SK-N-SH treated with all-trans-retinoic acid at 6 μM for 48 hours (cell line): Measurements from ENCODE around the gene ST14.

Experiments used
- ATAC-seq: fragments of 200-7000 bp; cut with Tn5 transposase; 3 replicates; pipeline ENCODE4 v1.9.1; 2020; ENCODE audit warnings: mild to moderate bottlenecking, moderate library complexity
- ARNTL ChIP-seq: fragments of 450-650 bp; formaldehyde crosslinking; IDR thresholded peaks from 2 replicates; pipeline ENCODE4 v1.5.0; 2020; ENCODE audit warnings: low read depth, mild to moderate bottlenecking, moderate library complexity, borderline replicate concordance
- BACH2 ChIP-seq: fragments of 250-450 bp; sonication (Bioruptor Pico); IDR thresholded peaks from 2 replicates; pipeline ENCODE4 v1.9.0; 2021; ENCODE audit warnings: mild to moderate bottlenecking, borderline replicate concordance
- CREB5 ChIP-seq: fragments of 250-450 bp; sonication (Bioruptor Pico); IDR thresholded peaks from 2 replicates; pipeline ENCODE4 v1.5.1; 2020; ENCODE audit warnings: low read depth, mild to moderate bottlenecking, moderate library complexity
- CSDC2 ChIP-seq: fragments of 250-450 bp; sonication (Bioruptor Pico); IDR thresholded peaks from 2 replicates; pipeline ENCODE4 v1.5.0; 2020; ENCODE audit warnings: mild to moderate bottlenecking, moderate library complexity
- ESRRG ChIP-seq: fragments of 250-450 bp; sonication (Bioruptor Pico); IDR thresholded peaks from 2 replicates; pipeline ENCODE4 v1.6.1; 2021; ENCODE audit warnings: mild to moderate bottlenecking
- ISL1 ChIP-seq: fragments of 250-450 bp; sonication (Bioruptor Pico); IDR thresholded peaks from 2 replicates; pipeline ENCODE4 v2.1.2; 2022; ENCODE audit warnings: mild to moderate bottlenecking, moderate library complexity
- OSR1 ChIP-seq: fragments of 250-450 bp; sonication (Bioruptor Pico); IDR thresholded peaks from 2 replicates; pipeline ENCODE4 v1.8.0; 2022; ENCODE audit warnings: moderate library complexity, mild to moderate bottlenecking, inconsistent platforms
- PPARA ChIP-seq: fragments of 250-450 bp; sonication (Bioruptor Pico); IDR thresholded peaks from 2 replicates; pipeline ENCODE4 v1.5.0; 2020; ENCODE audit warnings: mild to moderate bottlenecking, borderline replicate concordance
- RARB ChIP-seq: fragments of 250-450 bp; sonication (Bioruptor Pico); IDR thresholded peaks from 2 replicates; pipeline ENCODE4 v1.8.0; 2021; ENCODE audit warnings: mild to moderate bottlenecking, moderate library complexity
- SNAI2 ChIP-seq: fragments of 250-450 bp; sonication (Bioruptor Pico); IDR thresholded peaks from 2 replicates; pipeline ENCODE4 v1.5.0; 2020; ENCODE audit warnings: mild to moderate bottlenecking, moderate library complexity
- TCF4 ChIP-seq: fragments of 250-450 bp; sonication (Bioruptor Pico); IDR thresholded peaks from 2 replicates; pipeline ENCODE4 v1.8.0; 2021; ENCODE audit warnings: mild to moderate bottlenecking, moderate library complexity, borderline replicate concordance
- TOX ChIP-seq: fragments of 250-450 bp; sonication (Bioruptor Pico); IDR thresholded peaks from 2 replicates; pipeline ENCODE4 v1.8.0; 2021; ENCODE audit warnings: mild to moderate bottlenecking, moderate library complexity, borderline replicate concordance
- TSHZ2 ChIP-seq: fragments of 250-450 bp; sonication (Bioruptor Pico); IDR thresholded peaks from 2 replicates; pipeline ENCODE4 v1.5.0; 2020; ENCODE audit warnings: mild to moderate bottlenecking, moderate library complexity
- ZFP3 ChIP-seq: fragments of 250-450 bp; sonication (Bioruptor Pico); IDR thresholded peaks from 2 replicates; pipeline ENCODE4 v1.5.0; 2020; ENCODE audit warnings: mild to moderate bottlenecking, moderate library complexity
- ZFP30 ChIP-seq: fragments of 450-650 bp; formaldehyde crosslinking; IDR thresholded peaks from 2 replicates; pipeline ENCODE4 v1.5.0; 2022; ENCODE audit warnings: mild to moderate bottlenecking, moderate library complexity
- ZNF70 ChIP-seq: fragments of 450-650 bp; formaldehyde crosslinking; IDR thresholded peaks from 2 replicates; pipeline ENCODE4 v1.5.0; 2020; ENCODE audit warnings: mild to moderate bottlenecking, moderate library complexity
- ZNF8 ChIP-seq: fragments of 450-650 bp; formaldehyde crosslinking; IDR thresholded peaks from 2 replicates; pipeline ENCODE4 v1.5.0; 2020; ENCODE audit warnings: mild to moderate bottlenecking, moderate library complexity
- TF ChIP-seq, protein P1 (sequence below): fragments of 250-450 bp; sonication (Bioruptor Pico); IDR thresholded peaks from 2 replicates; pipeline ENCODE4 v1.5.1; 2021; ENCODE audit warnings: mild to moderate bottlenecking, moderate library complexity
- TF ChIP-seq, protein P2 (sequence below): fragments of 250-450 bp; sonication (Bioruptor Pico); IDR thresholded peaks from 2 replicates; pipeline ENCODE4 v1.8.0; 2020; ENCODE audit warnings: mild to moderate bottlenecking, moderate library complexity, borderline replicate concordance
- TF ChIP-seq, protein P3 (sequence below): fragments of 250-450 bp; sonication (Bioruptor Pico); IDR thresholded peaks from 2 replicates; pipeline ENCODE4 v1.8.0; 2021; ENCODE audit warnings: low read depth, mild to moderate bottlenecking, moderate library complexity, borderline replicate concordance

Gene ST14

GRCh38 chr11:130167146-130167545, 7.6 kb downstream of the ST14 start:
- no peak for ATAC-seq
- TF ChIP-seq ISL1 (CRISPR knock-in tag) (no peak), TSHZ2 (no peak)

DNA sequence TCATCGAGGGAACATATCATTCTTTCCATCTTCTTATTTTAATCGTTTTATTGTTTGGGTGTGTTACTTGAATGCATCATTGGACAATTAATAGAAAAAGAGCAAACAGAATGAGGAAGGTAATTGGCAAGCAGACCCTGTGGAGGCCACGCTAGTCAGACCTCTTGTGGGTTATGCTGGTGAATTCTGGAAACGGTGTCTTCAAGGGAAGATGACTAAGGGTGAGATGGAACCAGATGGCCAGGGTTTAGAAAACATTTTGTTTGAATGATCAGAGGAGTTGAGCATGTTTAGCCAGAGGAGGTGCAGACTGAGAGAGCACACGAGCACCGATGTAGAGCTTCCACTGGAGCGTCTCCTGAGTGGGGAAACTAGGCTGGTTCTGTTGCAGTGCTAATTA, 8.5 kb downstream of the ST14 start:
- ATAC-seq, result no peak
- TF ChIP-seq TCF4 (CRISPR knock-in tag), result no peak
- TF ChIP-seq ZFP3 (CRISPR knock-in tag), result no peak
- TF ChIP-seq CREB5, result no peak
- TF ChIP-seq ZNF8 (CRISPR knock-in tag), result no peak
- TF ChIP-seq ZFP30 (CRISPR knock-in tag), result no peak
- TF ChIP-seq ESRRG (CRISPR knock-in tag), result no peak
- TF ChIP-seq, protein P1, sequence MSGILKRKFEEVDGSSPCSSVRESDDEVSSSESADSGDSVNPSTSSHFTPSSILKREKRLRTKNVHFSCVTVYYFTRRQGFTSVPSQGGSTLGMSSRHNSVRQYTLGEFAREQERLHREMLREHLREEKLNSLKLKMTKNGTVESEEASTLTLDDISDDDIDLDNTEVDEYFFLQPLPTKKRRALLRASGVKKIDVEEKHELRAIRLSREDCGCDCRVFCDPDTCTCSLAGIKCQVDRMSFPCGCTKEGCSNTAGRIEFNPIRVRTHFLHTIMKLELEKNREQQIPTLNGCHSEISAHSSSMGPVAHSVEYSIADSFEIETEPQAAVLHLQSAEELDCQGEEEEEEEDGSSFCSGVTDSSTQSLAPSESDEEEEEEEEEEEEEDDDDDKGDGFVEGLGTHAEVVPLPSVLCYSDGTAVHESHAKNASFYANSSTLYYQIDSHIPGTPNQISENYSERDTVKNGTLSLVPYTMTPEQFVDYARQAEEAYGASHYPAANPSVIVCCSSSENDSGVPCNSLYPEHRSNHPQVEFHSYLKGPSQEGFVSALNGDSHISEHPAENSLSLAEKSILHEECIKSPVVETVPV, result no peak
- TF ChIP-seq PPARA (CRISPR knock-in tag), result no peak
- TF ChIP-seq ISL1 (CRISPR knock-in tag), result no peak
- TF ChIP-seq RARB (CRISPR knock-in tag), result no peak
- TF ChIP-seq BACH2 (CRISPR knock-in tag), result no peak

- no peak for ATAC-seq
- TF ChIP-seq ZFP3 (CRISPR knock-in tag) (no peak), SNAI2 (no peak), ZNF8 (CRISPR knock-in tag) (no peak), BACH2 (CRISPR knock-in tag) (no peak), ARNTL (no peak), ISL1 (CRISPR knock-in tag) (no peak), OSR1 (CRISPR knock-in tag) (no peak), RARB (CRISPR knock-in tag) (no peak), TOX (CRISPR knock-in tag) (no peak), ESRRG (CRISPR knock-in tag) (no peak), CSDC2 (no peak), ZNF70 (CRISPR knock-in tag) (no peak), ZFP30 (CRISPR knock-in tag) (no peak), TSHZ2 (no peak)
- TF ChIP-seq, protein P2, sequence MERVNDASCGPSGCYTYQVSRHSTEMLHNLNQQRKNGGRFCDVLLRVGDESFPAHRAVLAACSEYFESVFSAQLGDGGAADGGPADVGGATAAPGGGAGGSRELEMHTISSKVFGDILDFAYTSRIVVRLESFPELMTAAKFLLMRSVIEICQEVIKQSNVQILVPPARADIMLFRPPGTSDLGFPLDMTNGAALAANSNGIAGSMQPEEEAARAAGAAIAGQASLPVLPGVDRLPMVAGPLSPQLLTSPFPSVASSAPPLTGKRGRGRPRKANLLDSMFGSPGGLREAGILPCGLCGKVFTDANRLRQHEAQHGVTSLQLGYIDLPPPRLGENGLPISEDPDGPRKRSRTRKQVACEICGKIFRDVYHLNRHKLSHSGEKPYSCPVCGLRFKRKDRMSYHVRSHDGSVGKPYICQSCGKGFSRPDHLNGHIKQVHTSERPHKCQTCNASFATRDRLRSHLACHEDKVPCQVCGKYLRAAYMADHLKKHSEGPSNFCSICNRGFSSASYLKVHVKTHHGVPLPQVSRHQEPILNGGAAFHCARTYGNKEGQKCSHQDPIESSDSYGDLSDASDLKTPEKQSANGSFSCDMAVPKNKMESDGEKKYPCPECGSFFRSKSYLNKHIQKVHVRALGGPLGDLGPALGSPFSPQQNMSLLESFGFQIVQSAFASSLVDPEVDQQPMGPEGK, result no peak
- TF ChIP-seq, protein P3, sequence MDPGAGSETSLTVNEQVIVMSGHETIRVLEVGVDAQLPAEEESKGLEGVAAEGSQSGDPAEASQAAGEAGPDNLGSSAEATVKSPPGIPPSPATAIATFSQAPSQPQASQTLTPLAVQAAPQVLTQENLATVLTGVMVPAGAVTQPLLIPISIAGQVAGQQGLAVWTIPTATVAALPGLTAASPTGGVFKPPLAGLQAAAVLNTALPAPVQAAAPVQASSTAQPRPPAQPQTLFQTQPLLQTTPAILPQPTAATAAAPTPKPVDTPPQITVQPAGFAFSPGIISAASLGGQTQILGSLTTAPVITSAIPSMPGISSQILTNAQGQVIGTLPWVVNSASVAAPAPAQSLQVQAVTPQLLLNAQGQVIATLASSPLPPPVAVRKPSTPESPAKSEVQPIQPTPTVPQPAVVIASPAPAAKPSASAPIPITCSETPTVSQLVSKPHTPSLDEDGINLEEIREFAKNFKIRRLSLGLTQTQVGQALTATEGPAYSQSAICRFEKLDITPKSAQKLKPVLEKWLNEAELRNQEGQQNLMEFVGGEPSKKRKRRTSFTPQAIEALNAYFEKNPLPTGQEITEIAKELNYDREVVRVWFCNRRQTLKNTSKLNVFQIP, result no peak
Observed at GRCh38 chr11:130170345-130170744, 10.8 kb downstream of the ST14 start.
